Calu3 (cell line): Measurements from ENCODE around the gene FGF7. TPM values are rescaled to one million over a fixed set of nuclear protein-coding genes. Genes with fewer than 3 reads are reported as not detected.
"Not testable (repeated sequence)": the region's sequence is repeated elsewhere in the genome, so short reads cannot be mapped to it uniquely, and the experiment has no call there.

Experiments used
- BruUV-seq: library from RNA; stranded (reverse); fragments of 400-500 nt; replicated peaks from 2 replicates; lab custom pipeline; 2021; lab: Mats Ljungman, UMichigan
- CTCF ChIA-PET: fragments of 300-600 bp; sonication (Branson Sonifier 250); formaldehyde crosslinking; loops from one replicate; lab custom pipeline; 2022; ENCODE audit warnings: antibody characterized with exemption; lab: Charles Lee
- DNase-seq: peaks from one replicate; pipeline ENCODE4 v3.0.0; 2022
- H3K27ac Mint-ChIP-seq: one replicate; pipeline ENCODE4 v1.8.0; 2022; ENCODE audit warnings: mixed read lengths; ENCODE audit not compliant: unreplicated experiment
- H3K27me3 Mint-ChIP-seq: one replicate; pipeline ENCODE4 v1.8.0; 2022; ENCODE audit warnings: mixed read lengths; ENCODE audit not compliant: unreplicated experiment
- H3K36me3 Mint-ChIP-seq: one replicate; pipeline ENCODE4 v1.8.0; 2022; ENCODE audit warnings: mild to moderate bottlenecking, moderate library complexity, mixed read lengths; ENCODE audit not compliant: insufficient read depth, unreplicated experiment
- H3K4me1 Mint-ChIP-seq: one replicate; pipeline ENCODE4 v1.8.0; 2022; ENCODE audit warnings: mild to moderate bottlenecking, low read depth, mixed read lengths; ENCODE audit not compliant: unreplicated experiment
- H3K4me3 Mint-ChIP-seq: one replicate; pipeline ENCODE4 v1.8.0; 2022; ENCODE audit warnings: mild to moderate bottlenecking, low read depth, moderate library complexity, mixed read lengths; ENCODE audit not compliant: unreplicated experiment
- H3K9me3 Mint-ChIP-seq: one replicate; pipeline ENCODE4 v1.8.0; 2022; ENCODE audit warnings: low read depth, mixed read lengths; ENCODE audit not compliant: unreplicated experiment
- CTCF ChIP-seq: fragments of 200-600 bp; IDR thresholded peaks from one replicate; pipeline ENCODE4 v1.8.0; 2022; ENCODE audit warnings: antibody characterized with exemption; ENCODE audit not compliant: unreplicated experiment
- intact Hi-C: fragments of 100-400 bp; cut with micrococcal nuclease; formaldehyde crosslinking; loops from one replicate; pipeline ENCODE4 v1.10.0; 2022; ENCODE audit not compliant: unreplicated experiment
- total RNA-seq: library from RNA; stranded (reverse); gene quantifications from 2 replicates; pipeline ENCODE4 v1.2.3, GENCODE V29; 2022

Gene FGF7
- total RNA-seq, 1 experiment from 2014 or later = not detected

- H3K4me1 Mint-ChIP-seq, H3K27ac Mint-ChIP-seq, H3K4me3 Mint-ChIP-seq, intact Hi-C loops, CTCF ChIA-PET, H3K9me3 Mint-ChIP-seq, BruUV-seq, H3K36me3 Mint-ChIP-seq, DNase-seq, H3K27me3 Mint-ChIP-seq: not testable (repeated sequence)
Measured at GRCh38 chr15:49485401-49485800, 62.4 kb downstream of the FGF7 start.

GRCh38 chr15:49490966-49491365 is 67.9 kb downstream of the FGF7 start:
- DNase-seq = no peak
- intact Hi-C loops = no loop called here
- Mint-ChIP-seq H3K4me1 (no peaks in the 10 kb centered on the region), H3K27me3 (no peaks in the 10 kb centered on the region), H3K4me3 (no peak overlapping the region), H3K36me3 (no peaks in the 10 kb centered on the region), H3K9me3 (no peaks in the 10 kb centered on the region), H3K27ac (no peak overlapping the region)
- TF ChIP-seq CTCF = no peak
- CTCF ChIA-PET = no interaction called here
- BruUV-seq = no TSS peak

- no peak for TF ChIP-seq CTCF
- H3K36me3 Mint-ChIP-seq = no peaks in the 10 kb centered on the region
- BruUV-seq = no TSS peak
Measured at GRCh38 chr15:49492151-49492550, 69.1 kb downstream of the FGF7 start.

GRCh38 chr15:49492830-49493229 is 69.8 kb downstream of the FGF7 start:
- no peak overlapping the region for H3K4me3 Mint-ChIP-seq
- DNase-seq = no peak
- no peaks in the 10 kb centered on the region for H3K9me3 Mint-ChIP-seq
- H3K27me3 Mint-ChIP-seq = no peaks in the 10 kb centered on the region
- H3K36me3 Mint-ChIP-seq = no peaks in the 10 kb centered on the region
- intact Hi-C loops = no loop called here
- no TSS peak for BruUV-seq
- H3K4me1 Mint-ChIP-seq = no peaks in the 10 kb centered on the region
- no peak for TF ChIP-seq CTCF
- CTCF ChIA-PET = no interaction called here
- H3K27ac Mint-ChIP-seq = no peak overlapping the region

More at GRCh38 chr15:49492151-49492550, 69.1 kb downstream of the FGF7 start:
- intact Hi-C loops = no loop called here
- DNase-seq = no peak
- Mint-ChIP-seq H3K9me3 (no peaks in the 10 kb centered on the region), H3K27ac (no peak overlapping the region), H3K4me3 (no peak overlapping the region), H3K27me3 (no peaks in the 10 kb centered on the region), H3K4me1 (no peaks in the 10 kb centered on the region)
- CTCF ChIA-PET = no interaction called here

- Mint-ChIP-seq H3K9me3 (no peaks in the 10 kb centered on the region), H3K4me3 (no peak overlapping the region), H3K27me3 (no peaks in the 10 kb centered on the region), H3K27ac (no peak overlapping the region), H3K36me3 (no peaks in the 10 kb centered on the region), H3K4me1 (no peaks in the 10 kb centered on the region)
- no TSS peak for BruUV-seq
- no peak for TF ChIP-seq CTCF
- intact Hi-C loops = no loop called here
- CTCF ChIA-PET = no interaction called here
- DNase-seq = no peak
Measured at GRCh38 chr15:49494842-49495241, 71.8 kb downstream of the FGF7 start.
